Measurements from ENCODE around the gene CRIP2.
A peak's percentile ranks its signal among the peaks of the same experiment; 100 is the strongest.

CRIP2 gene

GRCh38 chr14:105500726-105501101 is 26.1 kb downstream of the CRIP2 start:
- DNase-seq = no peak

GRCh38 chr14:105501504-105502291 is 27.1 kb downstream of the CRIP2 start:
- DNase-seq = no peak

- DNase-seq = no peak
These were observed 28.1 kb downstream of the CRIP2 start for GRCh38 chr14:105502446-105503295.

- DNase-seq = no peak
These were observed 28.6 kb downstream of the CRIP2 start for GRCh38 chr14:105503296-105503640.

GRCh38 chr14:105503935-105504692 is 29.5 kb downstream of the CRIP2 start:
- no peak for DNase-seq

GRCh38 chr14:105505101-105505500 is 30.5 kb downstream of the CRIP2 start:
- no peak for DNase-seq

- no peak for DNase-seq
These were observed 32.6 kb downstream of the CRIP2 start for GRCh38 chr14:105507247-105507646.

- no peak for DNase-seq
These were observed 33.4 kb downstream of the CRIP2 start for GRCh38 chr14:105508069-105508468.

GRCh38 chr14:105508601-105509000 is 34.0 kb downstream of the CRIP2 start:
- no peak for DNase-seq

- DNase-seq = no peak
These were observed 42.5 kb downstream of the CRIP2 start for GRCh38 chr14:105517096-105517495.

GRCh38 chr14:105519946-105520698 is 45.5 kb downstream of the CRIP2 start:
- no peak for DNase-seq

- no peak for DNase-seq
These were observed 50.7 kb downstream of the CRIP2 start for GRCh38 chr14:105525326-105525725.

GRCh38 chr14:105525861-105526775 is 51.5 kb downstream of the CRIP2 start, which contains the start of gene TMEM121:
TSS of gene TMEM121 (plus strand) at chr14:105526583. CDS start at chr14:105528835, 2,252 bp downstream.
- DNase-seq = no peak

- DNase-seq = no peak
These were observed 52.3 kb downstream of the CRIP2 start for GRCh38 chr14:105526776-105527380.

- no peak for DNase-seq
These were observed 52.8 kb downstream of the CRIP2 start for GRCh38 chr14:105527381-105527825.

GRCh38 chr14:105527826-105528585 is 53.4 kb downstream of the CRIP2 start:
- DNase-seq = peak; percentile 18

- no peak for DNase-seq
These were observed 54.1 kb downstream of the CRIP2 start for GRCh38 chr14:105528586-105529318.

GRCh38 chr14:105529319-105529568 is 54.6 kb downstream of the CRIP2 start:
- DNase-seq = no peak

Data from SHP77 treated with DMSO at 0.1 percent for 48 hours (cell line).